Measurements from ENCODE around the gene TASL.
A peak's percentile ranks its signal among the peaks of the same experiment; 100 is the strongest.

The TASL gene

DNA sequence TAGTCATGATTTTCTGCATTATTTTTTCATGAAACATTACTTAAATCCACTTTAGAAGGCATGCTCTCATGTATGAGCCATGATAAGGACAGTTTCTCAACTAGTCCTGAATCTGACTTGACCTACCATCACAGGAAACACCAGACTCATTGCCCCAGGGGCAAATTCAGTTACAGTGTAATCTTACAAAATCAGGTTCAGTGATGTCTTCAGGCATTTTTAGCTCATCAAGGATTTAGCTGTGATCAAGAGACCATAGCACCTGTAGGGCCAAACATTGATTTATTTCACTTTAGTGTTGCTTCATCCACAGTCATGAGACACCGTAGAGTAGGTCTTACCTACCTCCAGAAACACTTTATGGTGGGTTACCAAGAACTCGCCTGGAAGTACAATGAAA lies 3.1 kb upstream of the TASL start:
- DNase-seq (ENCODE audit: low spot score) = no peak
- in situ Hi-C loops (cut with MboI; ENCODE audit: low pct_unique_long_range_greater_than_20kb, low sequenced_read_pairs, unreplicated experiment) = no loop called here
- TF ChIP-seq, protein P1, sequence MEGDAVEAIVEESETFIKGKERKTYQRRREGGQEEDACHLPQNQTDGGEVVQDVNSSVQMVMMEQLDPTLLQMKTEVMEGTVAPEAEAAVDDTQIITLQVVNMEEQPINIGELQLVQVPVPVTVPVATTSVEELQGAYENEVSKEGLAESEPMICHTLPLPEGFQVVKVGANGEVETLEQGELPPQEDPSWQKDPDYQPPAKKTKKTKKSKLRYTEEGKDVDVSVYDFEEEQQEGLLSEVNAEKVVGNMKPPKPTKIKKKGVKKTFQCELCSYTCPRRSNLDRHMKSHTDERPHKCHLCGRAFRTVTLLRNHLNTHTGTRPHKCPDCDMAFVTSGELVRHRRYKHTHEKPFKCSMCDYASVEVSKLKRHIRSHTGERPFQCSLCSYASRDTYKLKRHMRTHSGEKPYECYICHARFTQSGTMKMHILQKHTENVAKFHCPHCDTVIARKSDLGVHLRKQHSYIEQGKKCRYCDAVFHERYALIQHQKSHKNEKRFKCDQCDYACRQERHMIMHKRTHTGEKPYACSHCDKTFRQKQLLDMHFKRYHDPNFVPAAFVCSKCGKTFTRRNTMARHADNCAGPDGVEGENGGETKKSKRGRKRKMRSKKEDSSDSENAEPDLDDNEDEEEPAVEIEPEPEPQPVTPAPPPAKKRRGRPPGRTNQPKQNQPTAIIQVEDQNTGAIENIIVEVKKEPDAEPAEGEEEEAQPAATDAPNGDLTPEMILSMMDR (IDR thresholded peaks at IDR 0.05; ENCODE audit: extremely low read depth, insufficient read depth, missing control alignments) = no peak

DNA sequence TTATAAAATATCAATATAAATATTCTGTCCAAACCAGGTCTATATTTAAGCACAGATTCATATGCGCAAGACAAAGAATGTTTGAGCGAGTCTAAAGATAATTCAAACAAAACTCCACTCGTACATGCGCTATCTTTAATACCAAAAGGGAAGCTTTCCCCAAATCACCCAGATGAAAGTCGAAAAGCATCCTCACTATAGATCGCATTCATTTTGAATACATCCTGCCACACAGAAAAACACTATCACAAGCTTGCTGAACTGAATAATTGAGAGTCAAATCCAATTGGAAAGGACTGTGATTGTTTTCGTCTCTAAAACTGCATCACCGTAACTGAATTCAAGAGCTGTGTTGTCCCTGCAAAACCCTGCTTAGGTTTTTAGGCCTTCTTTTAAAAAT lies 685 bp downstream of the TASL start:
- no peak for DNase-seq (ENCODE audit: low spot score)
- in situ Hi-C loops (cut with MboI; ENCODE audit: low pct_unique_long_range_greater_than_20kb, low sequenced_read_pairs, unreplicated experiment) = loop anchor here (10.0 kb wide), 1 partner anchor 128 kb away; no protein-coding TSS in a partner anchor
- TF ChIP-seq, protein P1 (IDR thresholded peaks at IDR 0.05; ENCODE audit: extremely low read depth, insufficient read depth, missing control alignments) = no peak

DNA sequence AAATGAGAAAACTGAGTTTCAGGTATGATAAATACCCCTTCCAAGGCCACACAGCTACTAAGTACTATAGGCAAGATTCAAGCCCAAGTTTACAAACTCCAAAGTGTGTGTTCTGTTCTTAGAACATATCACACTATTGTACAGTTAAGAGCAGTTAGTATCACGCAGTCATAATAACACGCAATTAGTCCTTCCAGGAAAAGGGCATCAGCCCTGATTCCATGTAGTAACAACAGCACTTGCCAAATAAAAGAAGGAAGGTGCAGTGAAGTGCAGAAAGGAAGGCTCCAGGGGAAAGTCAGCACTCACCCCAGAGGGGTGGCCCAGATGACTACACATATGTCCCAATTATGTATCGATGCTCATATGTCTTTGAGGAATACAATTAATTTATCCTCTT lies 4.4 kb downstream of the TASL start:
- no peak for DNase-seq (ENCODE audit: low spot score)
- in situ Hi-C loops (cut with MboI; ENCODE audit: low pct_unique_long_range_greater_than_20kb, low sequenced_read_pairs, unreplicated experiment) = loop anchor here (10.0 kb wide), 1 partner anchor 132 kb away; no protein-coding TSS in a partner anchor
- TF ChIP-seq, protein P1 (IDR thresholded peaks at IDR 0.05; ENCODE audit: extremely low read depth, insufficient read depth, missing control alignments) = no peak

DNA sequence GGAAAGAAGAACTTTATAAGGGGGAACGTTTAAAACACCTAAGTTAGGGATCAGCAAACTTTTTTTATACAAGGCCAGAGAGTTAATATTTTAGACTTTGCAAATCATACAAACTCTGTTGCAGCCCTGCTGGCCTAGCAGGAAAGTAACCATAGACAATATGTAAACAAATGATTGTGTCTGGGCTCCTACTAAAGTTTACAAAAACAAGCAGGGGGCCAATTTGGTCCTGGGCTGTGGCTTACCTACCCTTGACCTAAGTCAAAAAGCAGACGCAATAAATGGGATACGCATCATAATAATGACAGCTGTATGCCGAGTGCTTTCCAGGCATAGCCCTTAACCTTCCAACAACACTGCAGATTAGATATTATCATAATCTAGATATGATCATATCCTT lies 4.9 kb downstream of the TASL start:
- in situ Hi-C loops (cut with MboI; ENCODE audit: low pct_unique_long_range_greater_than_20kb, low sequenced_read_pairs, unreplicated experiment) = loop anchor here (10.0 kb wide), 1 partner anchor 132 kb away; no protein-coding TSS in a partner anchor
- TF ChIP-seq, protein P1 (IDR thresholded peaks at IDR 0.05; ENCODE audit: extremely low read depth, insufficient read depth, missing control alignments) = no peak
- DNase-seq (ENCODE audit: low spot score) = no peak

DNA sequence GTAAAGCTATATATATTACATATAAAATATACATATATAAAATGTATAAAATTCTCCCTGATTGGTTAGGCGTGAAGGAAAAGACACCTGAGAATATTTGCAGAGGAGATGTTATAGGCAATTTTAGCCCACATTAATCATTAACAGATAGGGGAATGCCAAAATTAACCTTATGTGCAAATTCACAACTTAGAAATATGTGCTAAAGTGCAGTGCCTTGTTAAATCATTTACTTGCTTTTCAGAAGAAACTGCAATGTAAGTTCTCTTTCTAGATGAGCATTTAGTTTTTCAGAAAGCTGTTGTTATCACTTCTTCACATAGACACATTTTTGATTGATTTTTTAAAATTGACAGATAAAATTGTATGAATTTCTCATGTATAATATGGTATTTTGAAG lies 5.6 kb downstream of the TASL start:
- TF ChIP-seq, protein P1 (IDR thresholded peaks at IDR 0.05; ENCODE audit: extremely low read depth, insufficient read depth, missing control alignments) = no peak
- in situ Hi-C loops (cut with MboI; ENCODE audit: low pct_unique_long_range_greater_than_20kb, low sequenced_read_pairs, unreplicated experiment) = loop anchor here (10.0 kb wide), 1 partner anchor 133 kb away; no protein-coding TSS in a partner anchor
- no peak for DNase-seq (ENCODE audit: low spot score)

DNA sequence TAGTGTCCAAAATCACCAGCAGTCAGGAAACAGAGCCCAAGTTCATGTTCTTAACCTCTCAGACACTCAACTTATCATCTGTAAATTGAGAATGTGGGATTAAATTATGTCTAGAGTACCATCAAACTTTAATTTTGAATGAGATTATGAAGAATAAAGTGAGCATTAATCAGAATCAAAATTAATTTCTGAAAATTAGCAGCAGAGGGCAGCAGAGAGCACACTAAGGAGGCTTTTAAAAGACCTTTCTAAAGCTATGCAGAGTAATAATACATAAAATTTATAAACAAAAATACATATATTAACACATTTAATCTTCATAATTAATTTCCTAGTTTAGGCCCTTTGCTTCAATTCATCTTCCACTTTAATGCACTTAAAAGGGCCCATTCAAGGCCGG lies 7.1 kb downstream of the TASL start:
- in situ Hi-C loops (cut with MboI; ENCODE audit: low pct_unique_long_range_greater_than_20kb, low sequenced_read_pairs, unreplicated experiment) = loop anchor here (10.0 kb wide), 1 partner anchor 134 kb away; no protein-coding TSS in a partner anchor
- TF ChIP-seq, protein P1 (IDR thresholded peaks at IDR 0.05; ENCODE audit: extremely low read depth, insufficient read depth, missing control alignments) = peak; percentile 52
- no peak for DNase-seq (ENCODE audit: low spot score)

Data from GM13977 (cell line).